Cardiac muscle cell (in vitro differentiated cells and primary cell): Measurements from ENCODE around the gene SGPP1. TPM values are rescaled to one million over a fixed set of nuclear protein-coding genes. Genes with fewer than 3 reads are reported as not detected.

ENCODE experiments used
- DNase-seq, 2 donors: peaks; one replicate each; pipeline versions ENCODE4 v3.0.0 to v3.0.0-alpha.2; 2010 to 2017; ENCODE audit warnings: low read depth in 1 of 2, low spot score in 1 of 2
- H3K27ac ChIP-seq: fragments of 200-600 bp; sonication (generic); 2 replicates; pipeline ENCODE4 v1.5.1; 2016
- H3K27me3 ChIP-seq: fragments of 200-600 bp; sonication (generic); 2 replicates; pipeline ENCODE4 v1.6.0; 2016; ENCODE audit warnings: control low read depth
- H3K36me3 ChIP-seq: fragments of 200-600 bp; sonication (generic); 2 replicates; pipeline ENCODE4 v1.5.1; 2016; ENCODE audit warnings: control low read depth
- H3K4me1 ChIP-seq: fragments of 200-600 bp; sonication (generic); 2 replicates; pipeline ENCODE4 v1.8.1; 2017; ENCODE audit warnings: low read depth, mild to moderate bottlenecking, mixed run types
- H3K4me3 ChIP-seq: fragments of 200-600 bp; sonication (generic); 2 replicates; pipeline ENCODE4 v1.5.1; 2016; ENCODE audit warnings: mild to moderate bottlenecking
- H3K9me3 ChIP-seq: fragments of 200-600 bp; sonication (generic); 2 replicates; pipeline ENCODE4 v1.5.1; 2017; ENCODE audit warnings: low read depth, mild to moderate bottlenecking, control low read depth
- polyA plus RNA-seq: library from polyadenylated mRNA; unstranded; fragments of >200 nt; fragmentation: Nextera tagmentation; extraction: Ambion mirVana; gene quantifications from 2 replicates; pipeline ENCODE4 v1.2.1, GENCODE V29; 2016
- total RNA-seq: library from RNA; depleted of rRNA; stranded (reverse); fragments of >200 nt; gene quantifications from 2 replicates; pipeline ENCODE4 v1.2.3, GENCODE V29; 2016
- TF ChIP-seq, protein P1 (sequence below): IDR thresholded peaks from 2 replicates; pipeline ENCODE4 v1.5.1; 2012; ENCODE audit warnings: low read depth, mild to moderate bottlenecking, low read length

The SGPP1 gene
- total and polyA plus RNA-seq, 2 experiments from 2014 or later: 10.6 to 12.2 TPM

DNA sequence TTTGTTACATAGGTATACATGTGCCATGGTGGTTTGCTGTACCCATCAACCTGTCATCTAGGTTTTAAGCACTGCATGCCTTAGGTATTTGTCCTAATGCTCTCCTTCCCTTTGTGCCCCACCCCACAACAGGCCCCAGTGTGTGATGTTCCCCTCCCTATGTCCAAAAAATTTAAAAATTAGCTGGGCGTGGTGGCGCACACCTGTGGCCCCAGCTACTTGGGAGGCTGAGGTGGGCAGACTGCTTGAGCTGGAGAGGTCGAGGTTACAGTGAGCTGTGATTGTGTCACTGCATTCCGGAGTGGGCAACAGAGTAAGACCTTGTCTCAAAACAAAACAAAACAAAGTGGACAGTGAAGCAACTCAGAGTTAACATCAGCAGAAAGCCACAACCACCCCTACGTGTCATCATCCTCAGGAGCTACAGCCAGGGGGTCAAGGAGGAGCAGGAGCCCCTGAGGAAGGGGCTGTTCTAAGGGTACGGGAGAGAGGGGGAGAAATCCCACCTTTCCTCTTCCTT, 36.8 kb upstream of the SGPP1 start:
- DNase-seq: no peak
- H3K4me3 ChIP-seq: no peak overlapping the region
- H3K4me1 ChIP-seq: no peaks in the 10 kb centered on the region
- TF ChIP-seq, protein P1, sequence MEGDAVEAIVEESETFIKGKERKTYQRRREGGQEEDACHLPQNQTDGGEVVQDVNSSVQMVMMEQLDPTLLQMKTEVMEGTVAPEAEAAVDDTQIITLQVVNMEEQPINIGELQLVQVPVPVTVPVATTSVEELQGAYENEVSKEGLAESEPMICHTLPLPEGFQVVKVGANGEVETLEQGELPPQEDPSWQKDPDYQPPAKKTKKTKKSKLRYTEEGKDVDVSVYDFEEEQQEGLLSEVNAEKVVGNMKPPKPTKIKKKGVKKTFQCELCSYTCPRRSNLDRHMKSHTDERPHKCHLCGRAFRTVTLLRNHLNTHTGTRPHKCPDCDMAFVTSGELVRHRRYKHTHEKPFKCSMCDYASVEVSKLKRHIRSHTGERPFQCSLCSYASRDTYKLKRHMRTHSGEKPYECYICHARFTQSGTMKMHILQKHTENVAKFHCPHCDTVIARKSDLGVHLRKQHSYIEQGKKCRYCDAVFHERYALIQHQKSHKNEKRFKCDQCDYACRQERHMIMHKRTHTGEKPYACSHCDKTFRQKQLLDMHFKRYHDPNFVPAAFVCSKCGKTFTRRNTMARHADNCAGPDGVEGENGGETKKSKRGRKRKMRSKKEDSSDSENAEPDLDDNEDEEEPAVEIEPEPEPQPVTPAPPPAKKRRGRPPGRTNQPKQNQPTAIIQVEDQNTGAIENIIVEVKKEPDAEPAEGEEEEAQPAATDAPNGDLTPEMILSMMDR: no peak
- no peaks in the 10 kb centered on the region for H3K27me3 ChIP-seq
- no peak overlapping the region for H3K27ac ChIP-seq
- H3K36me3 ChIP-seq: no peaks in the 10 kb centered on the region
- H3K9me3 ChIP-seq: no peaks in the 10 kb centered on the region

DNA sequence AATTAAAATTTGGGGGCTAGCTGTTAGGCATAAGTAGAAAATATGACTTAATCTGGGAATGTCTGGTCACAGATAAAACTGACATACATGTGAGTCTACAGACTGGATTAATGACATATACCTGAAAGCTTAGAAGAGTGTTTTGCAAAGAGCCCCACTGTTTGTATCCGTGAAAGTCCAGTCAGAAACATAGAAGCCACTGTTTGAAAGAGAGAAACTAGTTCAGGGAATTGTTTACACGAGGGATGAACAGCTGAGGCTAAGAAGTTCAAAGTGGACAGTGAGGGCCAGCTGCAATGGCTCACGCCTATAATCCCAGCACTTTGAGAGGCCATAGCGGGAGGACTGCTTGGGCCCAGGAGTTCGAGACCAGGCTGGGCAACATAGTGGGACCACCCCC, 36.2 kb upstream of the SGPP1 start:
- TF ChIP-seq, protein P1: no peak
- no peak overlapping the region for H3K4me3 ChIP-seq
- H3K36me3 ChIP-seq: no peaks in the 10 kb centered on the region
- H3K27ac ChIP-seq: no peak overlapping the region
- H3K9me3 ChIP-seq: no peaks in the 10 kb centered on the region
- no peaks in the 10 kb centered on the region for H3K4me1 ChIP-seq
- no peaks in the 10 kb centered on the region for H3K27me3 ChIP-seq
- no peak for DNase-seq

- H3K27me3 ChIP-seq: no peaks in the 10 kb centered on the region
These were observed 33.7 kb upstream of the SGPP1 start for GRCh38 chr14:63761351-63762117.

GRCh38 chr14:63760014-63760413, 32.1 kb upstream of the SGPP1 start:
- no peaks in the 10 kb centered on the region for H3K9me3 ChIP-seq
- TF ChIP-seq, protein P1: no peak
- H3K27ac ChIP-seq: no peak overlapping the region
- H3K27me3 ChIP-seq: no peaks in the 10 kb centered on the region
- H3K4me1 ChIP-seq: no peaks in the 10 kb centered on the region
- H3K4me3 ChIP-seq: no peak overlapping the region
- no peaks in the 10 kb centered on the region for H3K36me3 ChIP-seq
- no peak for DNase-seq

More at GRCh38 chr14:63761351-63762117, 33.7 kb upstream of the SGPP1 start:
- Histone ChIP-seq H3K9me3 (no peaks in the 10 kb centered on the region), H3K4me1 (no peaks in the 10 kb centered on the region), H3K36me3 (no peaks in the 10 kb centered on the region), H3K4me3 (no peak overlapping the region), H3K27ac (no peak overlapping the region)
- TF ChIP-seq, protein P1: no peak
- no peak for DNase-seq

- H3K4me1 ChIP-seq: no peaks in the 10 kb centered on the region
- TF ChIP-seq, protein P1: no peak
- DNase-seq: peak in 1 of 2 donors; percentile 39
- no peaks in the 10 kb centered on the region for H3K9me3 ChIP-seq
- no peak overlapping the region for H3K4me3 ChIP-seq
- no peaks in the 10 kb centered on the region for H3K27me3 ChIP-seq
- no peaks in the 10 kb centered on the region for H3K36me3 ChIP-seq
- no peak overlapping the region for H3K27ac ChIP-seq
These were observed 31.6 kb upstream of the SGPP1 start for GRCh38 chr14:63759456-63759855.
